ENCODE data around the gene PDE3A. TPM values are rescaled to one million over a fixed set of nuclear protein-coding genes. Genes with fewer than 3 reads are reported as not detected.

PDE3A gene
- total and polyA plus RNA-seq, 10 of the 15 experiments (the other 5 are each of a cell fraction or from before 2014, with no cell fraction given) = 0.01 to 2.6 (median 1.5) TPM

DNA sequence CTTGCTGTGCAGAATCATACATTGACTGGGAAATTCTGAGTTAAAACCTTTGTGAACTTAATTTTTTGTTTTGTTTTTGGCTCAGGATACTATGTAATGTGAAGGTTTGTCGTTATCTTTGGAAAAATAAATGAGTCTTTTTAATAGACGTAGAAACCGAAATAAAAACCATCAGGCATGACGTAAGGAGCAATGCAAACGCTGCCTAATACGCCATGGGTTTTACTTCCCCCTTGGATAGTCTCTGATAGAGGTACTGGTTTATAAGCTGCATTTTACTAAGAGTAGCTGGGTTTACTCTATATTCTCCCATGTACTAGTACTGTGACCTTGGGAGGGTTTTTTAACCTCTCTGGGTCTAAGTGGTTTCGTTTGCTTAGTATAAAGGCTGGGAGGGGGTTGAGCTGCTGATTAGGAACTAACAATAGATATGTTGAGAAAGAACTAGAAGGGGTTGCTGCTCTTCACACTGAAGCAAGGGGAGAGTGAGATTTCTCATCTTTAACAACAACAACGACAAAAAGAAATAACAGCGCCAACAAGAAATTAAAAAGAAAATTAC, 260.0 kb downstream of the PDE3A start:
- ATAC-seq (no peak), DNase-seq (ENCODE audit: low read depth, low spot score) (no peak), FAIRE-seq (no peak)
- Histone ChIP-seq H3K27me3 (replicated peaks in 1 of 2; ENCODE audit: control insufficient read depth in 2 of 2, insufficient read depth in 2 of 2, low read length in 1 of 2) (no peaks in the 10 kb centered on the region), H2AFZ (ENCODE audit: control insufficient read depth, low read depth, low read length) (no peak overlapping the region), H3K79me2 (ENCODE audit: control insufficient read depth, insufficient read depth, low read length) (no peaks in the 10 kb centered on the region), H3K9ac (ENCODE audit: control insufficient read depth, insufficient read depth, low read length) (no peak overlapping the region), H3K27ac (ENCODE audit: control insufficient read depth, insufficient read depth) (no peak overlapping the region), H3K4me2 (ENCODE audit: control insufficient read depth, insufficient read depth) (no peak overlapping the region), H3K36me3 (ENCODE audit: control insufficient read depth in 2 of 2, insufficient read depth in 2 of 2, low read length in 1 of 2) (no peaks in the 10 kb centered on the region), H3K9me3 (replicated peaks; ENCODE audit: control insufficient read depth, insufficient read depth, low read length) (no peaks in the 10 kb centered on the region), H4K20me1 (ENCODE audit: control insufficient read depth, insufficient read depth) (no peaks in the 10 kb centered on the region), H3K4me3 (no peak overlapping the region), H3K4me1 (ENCODE audit: control insufficient read depth, insufficient read depth, low read length) (no peaks in the 10 kb centered on the region)
- WGBS (ENCODE audit: insufficient coverage, insufficient replicate concordance, low lambda C conversion rate, missing lambda C conversion rate) = 43% methylated on average over 9 of the region's 9 CpGs
- BruUV-seq (replicated peaks) = no TSS peak
- TF ChIP-seq SMC3 (IDR thresholded peaks at IDR 0.05; ENCODE audit: borderline replicate concordance, low read length) (no peak), ASH2L (IDR thresholded peaks at IDR 0.05; ENCODE audit: borderline replicate concordance, low read depth) (no peak), POLR2A (IDR thresholded peaks at IDR 0.05; ENCODE audit: low read depth, low read length) (no peak), ZNF217 (IDR thresholded peaks at IDR 0.05) (no peak), POLR2AphosphoS2 (IDR thresholded peaks at IDR 0.05; ENCODE audit: low read depth, low read length) (no peak)
- ChIA-PET CTCF (no interaction called here), RAD21 (ENCODE audit: unreplicated experiment) (no interaction called here), SMC1A (ENCODE audit: uncharacterized antibody, unreplicated experiment) (interaction anchor here (0.6 kb wide), 1 partner anchor 731 kb away, joined by 3 read pairs; no protein-coding TSS in a partner anchor), POLR2A (interaction anchor here (0.5 kb wide), 1 partner anchor 26 kb away, joined by 5 read pairs; no protein-coding TSS in a partner anchor)
- in situ Hi-C loops (cut with MboI) = no loop called here
- intact Hi-C loops (cut with micrococcal nuclease; ENCODE audit: unreplicated experiment) = no loop called here

GRCh38 chr12:20628999-20629398, 260.7 kb downstream of the PDE3A start:
- intact Hi-C loops (cut with micrococcal nuclease; ENCODE audit: unreplicated experiment) (no loop called here), in situ Hi-C loops (cut with MboI) (no loop called here)
- Histone ChIP-seq H3K4me3 (no peak overlapping the region), H3K4me2 (ENCODE audit: control insufficient read depth, insufficient read depth) (no peak overlapping the region), H2AFZ (ENCODE audit: control insufficient read depth, low read depth, low read length) (no peak overlapping the region), H3K27me3 (replicated peaks in 1 of 2; ENCODE audit: control insufficient read depth in 2 of 2, insufficient read depth in 2 of 2, low read length in 1 of 2) (no peaks in the 10 kb centered on the region), H3K27ac (ENCODE audit: control insufficient read depth, insufficient read depth) (no peak overlapping the region), H3K9me3 (replicated peaks; ENCODE audit: control insufficient read depth, insufficient read depth, low read length) (no peaks in the 10 kb centered on the region), H3K79me2 (ENCODE audit: control insufficient read depth, insufficient read depth, low read length) (no peaks in the 10 kb centered on the region), H4K20me1 (ENCODE audit: control insufficient read depth, insufficient read depth) (no peaks in the 10 kb centered on the region), H3K4me1 (ENCODE audit: control insufficient read depth, insufficient read depth, low read length) (no peaks in the 10 kb centered on the region), H3K9ac (ENCODE audit: control insufficient read depth, insufficient read depth, low read length) (no peak overlapping the region), H3K36me3 (ENCODE audit: control insufficient read depth in 2 of 2, insufficient read depth in 2 of 2, low read length in 1 of 2) (no peaks in the 10 kb centered on the region)
- DNase-seq (ENCODE audit: low read depth, low spot score) (no peak), FAIRE-seq (no peak), ATAC-seq (no peak)
- BruUV-seq (replicated peaks) = no TSS peak
- RAD21 ChIA-PET (ENCODE audit: unreplicated experiment) = no interaction called here
- WGBS (ENCODE audit: insufficient coverage, insufficient replicate concordance, low lambda C conversion rate, missing lambda C conversion rate) = 43% methylated on average over 4 of the region's 4 CpGs
- SMC1A ChIA-PET (ENCODE audit: uncharacterized antibody, unreplicated experiment) = no interaction called here
- CTCF ChIA-PET = no interaction called here
- POLR2A ChIA-PET = no interaction called here
- no peak for TF ChIP-seq EP300 (IDR thresholded peaks at IDR 0.05; ENCODE audit: borderline replicate concordance in 1 of 2, control insufficient read depth in 1 of 2, low read depth in 2 of 2, low read length in 2 of 2)
- TF ChIP-seq ZNF622 (IDR thresholded peaks at IDR 0.05) = no peak
- TF ChIP-seq, protein P1, sequence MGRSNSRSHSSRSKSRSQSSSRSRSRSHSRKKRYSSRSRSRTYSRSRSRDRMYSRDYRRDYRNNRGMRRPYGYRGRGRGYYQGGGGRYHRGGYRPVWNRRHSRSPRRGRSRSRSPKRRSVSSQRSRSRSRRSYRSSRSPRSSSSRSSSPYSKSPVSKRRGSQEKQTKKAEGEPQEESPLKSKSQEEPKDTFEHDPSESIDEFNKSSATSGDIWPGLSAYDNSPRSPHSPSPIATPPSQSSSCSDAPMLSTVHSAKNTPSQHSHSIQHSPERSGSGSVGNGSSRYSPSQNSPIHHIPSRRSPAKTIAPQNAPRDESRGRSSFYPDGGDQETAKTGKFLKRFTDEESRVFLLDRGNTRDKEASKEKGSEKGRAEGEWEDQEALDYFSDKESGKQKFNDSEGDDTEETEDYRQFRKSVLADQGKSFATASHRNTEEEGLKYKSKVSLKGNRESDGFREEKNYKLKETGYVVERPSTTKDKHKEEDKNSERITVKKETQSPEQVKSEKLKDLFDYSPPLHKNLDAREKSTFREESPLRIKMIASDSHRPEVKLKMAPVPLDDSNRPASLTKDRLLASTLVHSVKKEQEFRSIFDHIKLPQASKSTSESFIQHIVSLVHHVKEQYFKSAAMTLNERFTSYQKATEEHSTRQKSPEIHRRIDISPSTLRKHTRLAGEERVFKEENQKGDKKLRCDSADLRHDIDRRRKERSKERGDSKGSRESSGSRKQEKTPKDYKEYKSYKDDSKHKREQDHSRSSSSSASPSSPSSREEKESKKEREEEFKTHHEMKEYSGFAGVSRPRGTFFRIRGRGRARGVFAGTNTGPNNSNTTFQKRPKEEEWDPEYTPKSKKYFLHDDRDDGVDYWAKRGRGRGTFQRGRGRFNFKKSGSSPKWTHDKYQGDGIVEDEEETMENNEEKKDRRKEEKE (IDR thresholded peaks at IDR 0.05) = no peak
- TF ChIP-seq ZNF592 (IDR thresholded peaks at IDR 0.05) = no peak
- no peak for TF ChIP-seq SMAD1 (IDR thresholded peaks at IDR 0.05; ENCODE audit: low read depth, partially characterized antibody)
- TF ChIP-seq ESRRA (IDR thresholded peaks at IDR 0.05; ENCODE audit: low read length) = no peak
- no peak for TF ChIP-seq IRF4 (IDR thresholded peaks at IDR 0.05; ENCODE audit: low read depth, low read length)
